Mammary epithelial cell (primary cell): Measurements from ENCODE around the gene PARP16.

Experiments used
- CTCF ChIP-seq, 2 donors: IDR thresholded peaks in 1 of 2; conservative IDR thresholded peaks in 1 of 2; 2 replicates each; pipeline ENCODE4 v1.5.1; 2011 to 2012; ENCODE audit warnings: inconsistent platforms in 2 of 2, low read length in 2 of 2, mild to moderate bottlenecking in 2 of 2, control low read depth in 1 of 2, low read depth in 1 of 2; ENCODE audit not compliant: insufficient read depth in 1 of 2; ENCODE audit errors: extremely low read depth in 1 of 2
- EZH2 ChIP-seq: IDR thresholded peaks from 2 replicates; pipeline ENCODE4 v1.6.1; 2012; ENCODE audit warnings: low read length, inconsistent platforms, borderline replicate concordance

- no peak for TF ChIP-seq CTCF (conservative IDR thresholded peaks at IDR 0.05 in 1 of 2, IDR thresholded peaks at IDR 0.05 in 1 of 2; ENCODE audit: extremely low read depth in 1 of 2, insufficient read depth in 1 of 2, low read depth in 1 of 2, low read length in 2 of 2)
- no peak for TF ChIP-seq EZH2
Observed at GRCh38 chr15:65310431-65311137, 23.9 kb upstream of the PARP16 start.
